ENCODE data around the gene EFEMP1.
A peak's percentile ranks its signal among the peaks of the same experiment; 100 is the strongest.

The EFEMP1 gene

GRCh38 chr2:55923091-55923981 lies at the start of gene EFEMP1:
EFEMP1 (minus strand) TSS chr2:55923782; CDS start chr2:55922440, 1,342 bp downstream.
- TF ChIP-seq CTCF (IDR thresholded peaks at IDR 0.05; ENCODE audit: low read depth, low read length) = no peak
- peak within 1 kb of the TSS; percentile 94 for H3K4me3 ChIP-seq (ENCODE audit: low read depth, low read length)

- no peak for TF ChIP-seq CTCF (IDR thresholded peaks at IDR 0.05; ENCODE audit: low read depth, low read length)
- H3K4me3 ChIP-seq (ENCODE audit: low read depth, low read length) = no peak overlapping the region
Measured at GRCh38 chr2:55970500-55970899, 46.9 kb upstream of the EFEMP1 start.

GRCh38 chr2:55968941-55969340 lies 45.4 kb upstream of the EFEMP1 start:
- no peak for TF ChIP-seq CTCF (IDR thresholded peaks at IDR 0.05; ENCODE audit: low read depth, low read length)
- no peak overlapping the region for H3K4me3 ChIP-seq (ENCODE audit: low read depth, low read length)

GRCh38 chr2:55966401-55967118 lies 43.0 kb upstream of the EFEMP1 start:
- TF ChIP-seq CTCF (IDR thresholded peaks at IDR 0.05; ENCODE audit: low read depth, low read length) = no peak
- H3K4me3 ChIP-seq (ENCODE audit: low read depth, low read length) = no peak overlapping the region

GRCh38 chr2:55965966-55966365 lies 42.4 kb upstream of the EFEMP1 start:
- no peak for TF ChIP-seq CTCF (IDR thresholded peaks at IDR 0.05; ENCODE audit: low read depth, low read length)
- no peak overlapping the region for H3K4me3 ChIP-seq (ENCODE audit: low read depth, low read length)

- TF ChIP-seq CTCF (IDR thresholded peaks at IDR 0.05; ENCODE audit: low read depth, low read length) = no peak
- H3K4me3 ChIP-seq (ENCODE audit: low read depth, low read length) = no peak overlapping the region
Measured at GRCh38 chr2:55965276-55965675, 41.7 kb upstream of the EFEMP1 start.

- no peak for TF ChIP-seq CTCF (IDR thresholded peaks at IDR 0.05; ENCODE audit: low read depth, low read length)
- H3K4me3 ChIP-seq (ENCODE audit: low read depth, low read length) = no peak overlapping the region
Measured at GRCh38 chr2:55962915-55963314, 39.3 kb upstream of the EFEMP1 start.

Data from WI38 (cell line).